ENCODE results near the gene SPTBN2.
A peak's percentile ranks its signal among the peaks of the same experiment; 100 is the strongest.

DNA sequence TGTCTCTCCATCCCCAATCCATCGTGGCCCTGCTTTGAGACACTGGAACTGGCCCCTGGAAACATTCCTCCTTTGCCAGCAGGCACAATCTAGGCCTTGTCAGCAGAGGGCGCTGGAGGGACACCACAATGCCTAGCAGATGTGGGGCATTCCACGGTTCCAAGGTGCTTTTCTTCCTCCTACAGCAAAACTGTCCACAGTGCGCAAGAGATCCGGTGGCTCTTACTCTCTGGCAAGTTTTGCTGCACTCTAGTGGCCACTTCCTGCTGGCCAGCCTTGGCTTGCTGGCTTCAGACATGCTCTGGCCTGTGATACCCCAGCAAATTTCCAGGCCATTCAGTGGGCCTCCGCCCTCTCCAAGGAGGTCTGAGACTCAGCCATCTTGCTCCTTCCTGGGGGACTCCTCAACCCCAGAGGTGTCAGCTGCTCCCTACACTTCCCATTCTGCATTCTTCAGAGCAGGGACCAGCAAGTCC is 34.2 kb downstream of the SPTBN2 start:
- TF ChIP-seq, protein P1, sequence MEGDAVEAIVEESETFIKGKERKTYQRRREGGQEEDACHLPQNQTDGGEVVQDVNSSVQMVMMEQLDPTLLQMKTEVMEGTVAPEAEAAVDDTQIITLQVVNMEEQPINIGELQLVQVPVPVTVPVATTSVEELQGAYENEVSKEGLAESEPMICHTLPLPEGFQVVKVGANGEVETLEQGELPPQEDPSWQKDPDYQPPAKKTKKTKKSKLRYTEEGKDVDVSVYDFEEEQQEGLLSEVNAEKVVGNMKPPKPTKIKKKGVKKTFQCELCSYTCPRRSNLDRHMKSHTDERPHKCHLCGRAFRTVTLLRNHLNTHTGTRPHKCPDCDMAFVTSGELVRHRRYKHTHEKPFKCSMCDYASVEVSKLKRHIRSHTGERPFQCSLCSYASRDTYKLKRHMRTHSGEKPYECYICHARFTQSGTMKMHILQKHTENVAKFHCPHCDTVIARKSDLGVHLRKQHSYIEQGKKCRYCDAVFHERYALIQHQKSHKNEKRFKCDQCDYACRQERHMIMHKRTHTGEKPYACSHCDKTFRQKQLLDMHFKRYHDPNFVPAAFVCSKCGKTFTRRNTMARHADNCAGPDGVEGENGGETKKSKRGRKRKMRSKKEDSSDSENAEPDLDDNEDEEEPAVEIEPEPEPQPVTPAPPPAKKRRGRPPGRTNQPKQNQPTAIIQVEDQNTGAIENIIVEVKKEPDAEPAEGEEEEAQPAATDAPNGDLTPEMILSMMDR (IDR thresholded peaks at IDR 0.05; ENCODE audit: insufficient read depth, low read length, poor library complexity, severe bottlenecking) = peak; percentile 90
- TF ChIP-seq EZH2phosphoT487 (conservative IDR thresholded peaks at IDR 0.05; ENCODE audit: low read length) = no peak

Data from SU-DHL-6 (cell line).